DND-41 (cell line): ENCODE results near the gene MTHFS.

Experiments
- CTCF ChIP-seq: IDR thresholded peaks from 2 replicates; pipeline ENCODE4 v1.5.1; 2012; ENCODE audit warnings: borderline replicate concordance, low read length, moderate library complexity, mild to moderate bottlenecking; ENCODE audit not compliant: poor library complexity, severe bottlenecking; ENCODE audit errors: extremely low read depth
- EZH2 ChIP-seq: IDR thresholded peaks from 3 replicates; pipeline ENCODE4 v1.6.1; 2012; ENCODE audit warnings: borderline replicate concordance, low read depth, mild to moderate bottlenecking, moderate library complexity, low read length, inconsistent platforms; ENCODE audit not compliant: severe bottlenecking

GRCh38 chr15:79831604-79832003, 65.2 kb downstream of the MTHFS start:
- TF ChIP-seq CTCF = no peak
- no peak for TF ChIP-seq EZH2
